8988T (cell line): ENCODE data around the gene RARS2.
"Not testable (repeated sequence)": the region's sequence is repeated elsewhere in the genome, so short reads cannot be mapped to it uniquely, and the experiment has no call there.

Experiments
- DNase-seq: peaks from one replicate; pipeline ENCODE4 v3.0.0; 2011

The RARS2 gene

GRCh38 chr6:87589693-87590416 is at the start of gene RARS2, which contains the start of gene ORC3:
TSS of gene RARS2 (minus strand) at chr6:87589987. CDS start at chr6:87589957, 30 bp downstream.
TSS of gene ORC3 (plus strand) at chr6:87590135. CDS start at chr6:87590169, 34 bp downstream.
- peak; percentile 84 for DNase-seq

- no peak for DNase-seq
Observed at GRCh38 chr6:87639373-87639772, 49.6 kb upstream of the RARS2 start.

- DNase-seq, result no peak
Observed at GRCh38 chr6:87637106-87637505, 47.3 kb upstream of the RARS2 start.

- DNase-seq, result no peak
Observed at GRCh38 chr6:87636315-87636714, 46.5 kb upstream of the RARS2 start.

- DNase-seq, result no peak
Observed at GRCh38 chr6:87633851-87634250, 44.1 kb upstream of the RARS2 start.

GRCh38 chr6:87630746-87631145 is 41.0 kb upstream of the RARS2 start:
- DNase-seq, result no peak

- no peak for DNase-seq
Observed at GRCh38 chr6:87628881-87629280, 39.1 kb upstream of the RARS2 start.

GRCh38 chr6:87628424-87628823 is 38.6 kb upstream of the RARS2 start:
- DNase-seq, result no peak

- no peak for DNase-seq
Observed at GRCh38 chr6:87623248-87623647, 33.5 kb upstream of the RARS2 start.

- DNase-seq, result no peak
Observed at GRCh38 chr6:87618531-87618930, 28.7 kb upstream of the RARS2 start.

GRCh38 chr6:87617405-87617804 is 27.6 kb upstream of the RARS2 start:
- DNase-seq, result no peak

- not testable (repeated sequence) for DNase-seq
Observed at GRCh38 chr6:87613018-87613417, 23.2 kb upstream of the RARS2 start.

- no peak for DNase-seq
Observed at GRCh38 chr6:87608802-87609201, 19.0 kb upstream of the RARS2 start.

- DNase-seq, result no peak
Observed at GRCh38 chr6:87606199-87606598, 16.4 kb upstream of the RARS2 start.

- DNase-seq, result no peak
Observed at GRCh38 chr6:87600576-87600975, 10.8 kb upstream of the RARS2 start.

GRCh38 chr6:87590990-87591389 is 1.2 kb upstream of the RARS2 start:
- DNase-seq, result no peak

GRCh38 chr6:87590417-87590880 is 662 bp upstream of the RARS2 start:
- no peak for DNase-seq

GRCh38 chr6:87588756-87589407 is 905 bp downstream of the RARS2 start:
- no peak for DNase-seq

GRCh38 chr6:87586371-87587077 is 3.3 kb downstream of the RARS2 start:
- no peak for DNase-seq

- DNase-seq, result no peak
Observed at GRCh38 chr6:87583822-87584221, 6.0 kb downstream of the RARS2 start.

GRCh38 chr6:87575423-87575822 is 14.4 kb downstream of the RARS2 start:
- no peak for DNase-seq

- DNase-seq, result no peak
Observed at GRCh38 chr6:87574237-87574804, 15.5 kb downstream of the RARS2 start.

GRCh38 chr6:87573307-87574024 is 16.3 kb downstream of the RARS2 start:
- DNase-seq, result no peak
